GM23338 (cell line): ENCODE measurements around the gene CTU2. TPM values are rescaled to one million over a fixed set of nuclear protein-coding genes. Genes with fewer than 3 reads are reported as not detected.
A peak's percentile ranks its signal among the peaks of the same experiment; 100 is the strongest.

Experiments
- ATAC-seq: fragments of 200-7000 bp; cut with Tn5 transposase; 3 replicates; pipeline ENCODE4 v1.9.1; 2020
- DNase-seq: peaks from one replicate; pipeline ENCODE4 v3.0.0-alpha.2; 2015; ENCODE audit warnings: low spot score
- H2AFZ ChIP-seq: fragments of 200-600 bp; sonication (generic); 2 replicates; pipeline ENCODE4 v1.8.0; 2016; ENCODE audit warnings: antibody characterized with exemption, mild to moderate bottlenecking, moderate library complexity
- H3F3A ChIP-seq: fragments of 200-600 bp; sonication (generic); replicated peaks from 2 replicates; pipeline ENCODE4 v1.8.0; 2017; ENCODE audit warnings: antibody characterized with exemption, mixed run types, low read depth
- H3K27ac ChIP-seq: fragments of 200-600 bp; sonication (generic); 2 replicates; pipeline ENCODE4 v1.6.1; 2016; ENCODE audit warnings: low read depth
- H3K27me3 ChIP-seq: fragments of 200-600 bp; sonication (generic); 2 replicates; pipeline ENCODE4 v1.8.0; 2016; ENCODE audit warnings: mild to moderate bottlenecking, mixed run types, moderate library complexity; ENCODE audit not compliant: insufficient read depth
- H3K36me3 ChIP-seq: fragments of 200-600 bp; sonication (generic); 2 replicates; pipeline ENCODE4 v1.8.0; 2016; ENCODE audit warnings: mild to moderate bottlenecking; ENCODE audit not compliant: insufficient read depth
- H3K4me1 ChIP-seq: fragments of 200-600 bp; sonication (generic); 2 replicates; pipeline ENCODE4 v1.8.0; 2016; ENCODE audit warnings: mild to moderate bottlenecking, moderate library complexity; ENCODE audit not compliant: insufficient read depth
- H3K4me2 ChIP-seq: fragments of 200-600 bp; sonication (generic); 2 replicates; pipeline ENCODE4 v1.7.1; 2017; ENCODE audit warnings: mixed run types
- H3K4me3 ChIP-seq: fragments of 200-600 bp; sonication (generic); 2 replicates; pipeline ENCODE4 v1.6.1; 2016; ENCODE audit warnings: mixed run types
- H3K79me2 ChIP-seq: fragments of 200-600 bp; sonication (generic); replicated peaks from 2 replicates; pipeline ENCODE4 v1.8.0; 2017; ENCODE audit warnings: mild to moderate bottlenecking; ENCODE audit not compliant: insufficient read depth
- H3K9me2 ChIP-seq: fragments of 200-600 bp; sonication (generic); 2 replicates; pipeline ENCODE4 v1.8.0; 2017; ENCODE audit not compliant: insufficient read depth
- H4K20me1 ChIP-seq: fragments of 200-600 bp; sonication (generic); replicated peaks from 2 replicates; pipeline ENCODE4 v1.8.0; 2017; ENCODE audit warnings: mild to moderate bottlenecking; ENCODE audit not compliant: insufficient read depth
- H3K27ac Mint-ChIP-seq: 2 replicates; pipeline ENCODE4 v1.8.0; 2020; ENCODE audit warnings: inconsistent platforms, mild to moderate bottlenecking, moderate library complexity, mixed read lengths
- H3K27me3 Mint-ChIP-seq: 3 replicates; pipeline ENCODE4 v1.8.0; 2022; ENCODE audit warnings: low read depth, mild to moderate bottlenecking, moderate library complexity, mixed read lengths, inconsistent platforms; ENCODE audit not compliant: insufficient read depth, poor library complexity
- H3K36me3 Mint-ChIP-seq: 3 replicates; pipeline ENCODE4 v1.8.0; 2021; ENCODE audit warnings: low read depth, mild to moderate bottlenecking, inconsistent platforms, moderate library complexity, mixed read lengths
- H3K4me1 Mint-ChIP-seq: 3 replicates; pipeline ENCODE4 v1.8.0; 2020; ENCODE audit warnings: mild to moderate bottlenecking, inconsistent platforms, mixed read lengths
- H3K4me3 Mint-ChIP-seq: 3 replicates; pipeline ENCODE4 v1.8.0; 2021; ENCODE audit warnings: moderate library complexity, mild to moderate bottlenecking, inconsistent platforms, mixed read lengths
- H3K9me3 Mint-ChIP-seq: 3 replicates; pipeline ENCODE4 v1.8.0; 2020; ENCODE audit warnings: moderate library complexity, mild to moderate bottlenecking, inconsistent platforms, mixed read lengths
- CREB1 ChIP-seq: fragments of 250-450 bp; sonication (Bioruptor Pico); IDR thresholded peaks from 2 replicates; pipeline ENCODE4 v1.5.0; 2020; ENCODE audit warnings: low read depth, mild to moderate bottlenecking, moderate library complexity
- POLR2AphosphoS5 ChIP-seq: IDR thresholded peaks from 2 replicates; pipeline ENCODE4 v1.6.1; 2016; ENCODE audit warnings: antibody characterized with exemption, low read depth
- ZNF114 ChIP-seq: fragments of 250-450 bp; sonication (Bioruptor Pico); IDR thresholded peaks from 2 replicates; pipeline ENCODE4 v1.5.0; 2020; ENCODE audit warnings: mild to moderate bottlenecking, moderate library complexity
- ZNF331 ChIP-seq: fragments of 250-450 bp; sonication (Bioruptor Pico); IDR thresholded peaks from 2 replicates; pipeline ENCODE4 v1.5.0; 2020; ENCODE audit warnings: low read depth, mild to moderate bottlenecking, moderate library complexity
- polyA plus RNA-seq: library from polyadenylated mRNA; unstranded; fragments of >200 nt; fragmentation: Nextera tagmentation; extraction: Ambion mirVana; gene quantifications from 2 replicates; pipeline ENCODE4 v1.2.1, GENCODE V29; 2016
- total RNA-seq: library from RNA; depleted of rRNA; stranded (reverse); fragments of >200 nt; shearing (Covaris generic); gene quantifications from 2 replicates; pipeline ENCODE4 v1.2.3, GENCODE V29; 2014
- TF ChIP-seq, protein P1 (sequence below): IDR thresholded peaks from one replicate; pipeline ENCODE4 v1.6.1; 2018; ENCODE audit warnings: antibody characterized with exemption; ENCODE audit not compliant: unreplicated experiment
- TF ChIP-seq, protein P2 (sequence below), 2 experiments: fragments of 200-600 bp in 1 of 2; sonication (generic) in 1 of 2; conservative IDR thresholded peaks; 2 replicates each; pipeline versions ENCODE4 v1.5.1 to v1.6.1; 2016 to 2017; ENCODE audit warnings: antibody characterized with exemption in 2 of 2, low read depth in 2 of 2, mild to moderate bottlenecking in 2 of 2, moderate library complexity in 1 of 2

Gene CTU2
- total and polyA plus RNA-seq, 2 experiments from 2014 or later: 22.3 to 25.7 TPM

GRCh38 chr16:88686439-88687253, 19.7 kb upstream of the CTU2 start, which contains the start of gene SNAI3:
Gene SNAI3, minus strand, starts transcription at chr16:88686507. Its CDS starts 101 bp downstream, at chr16:88686406.
- Histone ChIP-seq H3K4me3 (peak within 1 kb of the TSS; percentile 96), H3K27ac (no peak within 1 kb of the TSS), H3F3A (0 out of 2 replicates have a peak, but pooled peaks cover 6% of the 10 kb centered on the region), H3K36me3 (no peaks in the 10 kb centered on the region), H4K20me1 (0 out of 2 replicates have a peak, but pooled peaks cover 3% of the 10 kb centered on the region), H3K4me2 (peak within 1 kb of the TSS; percentile 97), H3K27me3 (peaks cover 10% of the 10 kb centered on the region), H3K9me2 (no peaks in the 10 kb centered on the region), H3K4me1 (peaks cover 9% of the 10 kb centered on the region), H2AFZ (peak within 1 kb of the TSS; percentile 94), H3K79me2 (peaks cover 4% of the 10 kb centered on the region)
- no peak for TF ChIP-seq CREB1 (CRISPR knock-in tag)
- TF ChIP-seq, protein P1, sequence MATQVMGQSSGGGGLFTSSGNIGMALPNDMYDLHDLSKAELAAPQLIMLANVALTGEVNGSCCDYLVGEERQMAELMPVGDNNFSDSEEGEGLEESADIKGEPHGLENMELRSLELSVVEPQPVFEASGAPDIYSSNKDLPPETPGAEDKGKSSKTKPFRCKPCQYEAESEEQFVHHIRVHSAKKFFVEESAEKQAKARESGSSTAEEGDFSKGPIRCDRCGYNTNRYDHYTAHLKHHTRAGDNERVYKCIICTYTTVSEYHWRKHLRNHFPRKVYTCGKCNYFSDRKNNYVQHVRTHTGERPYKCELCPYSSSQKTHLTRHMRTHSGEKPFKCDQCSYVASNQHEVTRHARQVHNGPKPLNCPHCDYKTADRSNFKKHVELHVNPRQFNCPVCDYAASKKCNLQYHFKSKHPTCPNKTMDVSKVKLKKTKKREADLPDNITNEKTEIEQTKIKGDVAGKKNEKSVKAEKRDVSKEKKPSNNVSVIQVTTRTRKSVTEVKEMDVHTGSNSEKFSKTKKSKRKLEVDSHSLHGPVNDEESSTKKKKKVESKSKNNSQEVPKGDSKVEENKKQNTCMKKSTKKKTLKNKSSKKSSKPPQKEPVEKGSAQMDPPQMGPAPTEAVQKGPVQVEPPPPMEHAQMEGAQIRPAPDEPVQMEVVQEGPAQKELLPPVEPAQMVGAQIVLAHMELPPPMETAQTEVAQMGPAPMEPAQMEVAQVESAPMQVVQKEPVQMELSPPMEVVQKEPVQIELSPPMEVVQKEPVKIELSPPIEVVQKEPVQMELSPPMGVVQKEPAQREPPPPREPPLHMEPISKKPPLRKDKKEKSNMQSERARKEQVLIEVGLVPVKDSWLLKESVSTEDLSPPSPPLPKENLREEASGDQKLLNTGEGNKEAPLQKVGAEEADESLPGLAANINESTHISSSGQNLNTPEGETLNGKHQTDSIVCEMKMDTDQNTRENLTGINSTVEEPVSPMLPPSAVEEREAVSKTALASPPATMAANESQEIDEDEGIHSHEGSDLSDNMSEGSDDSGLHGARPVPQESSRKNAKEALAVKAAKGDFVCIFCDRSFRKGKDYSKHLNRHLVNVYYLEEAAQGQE: no peak
- no peak for TF ChIP-seq ZNF331 (CRISPR knock-in tag)
- no peak for TF ChIP-seq ZNF114
- TF ChIP-seq, protein P2, sequence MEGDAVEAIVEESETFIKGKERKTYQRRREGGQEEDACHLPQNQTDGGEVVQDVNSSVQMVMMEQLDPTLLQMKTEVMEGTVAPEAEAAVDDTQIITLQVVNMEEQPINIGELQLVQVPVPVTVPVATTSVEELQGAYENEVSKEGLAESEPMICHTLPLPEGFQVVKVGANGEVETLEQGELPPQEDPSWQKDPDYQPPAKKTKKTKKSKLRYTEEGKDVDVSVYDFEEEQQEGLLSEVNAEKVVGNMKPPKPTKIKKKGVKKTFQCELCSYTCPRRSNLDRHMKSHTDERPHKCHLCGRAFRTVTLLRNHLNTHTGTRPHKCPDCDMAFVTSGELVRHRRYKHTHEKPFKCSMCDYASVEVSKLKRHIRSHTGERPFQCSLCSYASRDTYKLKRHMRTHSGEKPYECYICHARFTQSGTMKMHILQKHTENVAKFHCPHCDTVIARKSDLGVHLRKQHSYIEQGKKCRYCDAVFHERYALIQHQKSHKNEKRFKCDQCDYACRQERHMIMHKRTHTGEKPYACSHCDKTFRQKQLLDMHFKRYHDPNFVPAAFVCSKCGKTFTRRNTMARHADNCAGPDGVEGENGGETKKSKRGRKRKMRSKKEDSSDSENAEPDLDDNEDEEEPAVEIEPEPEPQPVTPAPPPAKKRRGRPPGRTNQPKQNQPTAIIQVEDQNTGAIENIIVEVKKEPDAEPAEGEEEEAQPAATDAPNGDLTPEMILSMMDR (conservative IDR thresholded peaks at IDR 0.05; ENCODE audit: low read depth in 2 of 2): no peak
- TF ChIP-seq POLR2AphosphoS5: peak; percentile 62
- Mint-ChIP-seq H3K27ac (no peak within 1 kb of the TSS), H3K4me1 (peaks cover 15% of the 10 kb centered on the region), H3K27me3 (peaks cover 35% of the 10 kb centered on the region), H3K4me3 (peak within 1 kb of the TSS; percentile 74), H3K36me3 (no peaks in the 10 kb centered on the region), H3K9me3 (no peaks in the 10 kb centered on the region)
- DNase-seq (peak; percentile 96), ATAC-seq (peak; percentile 85)

- Mint-ChIP-seq H3K9me3 (no peaks in the 10 kb centered on the region), H3K4me3 (no peak overlapping the region; the same call in 1 of the 3 replicates), H3K36me3 (no peaks in the 10 kb centered on the region), H3K4me1 (peaks cover 15% of the 10 kb centered on the region), H3K27ac (no peak overlapping the region), H3K27me3 (peaks cover 31% of the 10 kb centered on the region)
- no peak for ATAC-seq
- peaks cover 4% of the 10 kb centered on the region for H3K79me2 ChIP-seq
- no peaks in the 10 kb centered on the region for H3K36me3 ChIP-seq
- TF ChIP-seq ZNF114: no peak
- H3K27ac ChIP-seq: no peak overlapping the region
- no peak overlapping the region for H2AFZ ChIP-seq
- H3K4me3 ChIP-seq: peak overlapping the region; percentile 96; the same call in 1 of the 2 replicates
- DNase-seq: no peak
- 0 out of 2 replicates have a peak, but pooled peaks cover 6% of the 10 kb centered on the region for H3F3A ChIP-seq
- peaks cover 9% of the 10 kb centered on the region for H3K4me1 ChIP-seq
- no peaks in the 10 kb centered on the region for H3K9me2 ChIP-seq
- H4K20me1 ChIP-seq: no peaks in the 10 kb centered on the region
- H3K27me3 ChIP-seq: peaks cover 10% of the 10 kb centered on the region
- peak overlapping the region; percentile 97; the same call in 1 of the 2 replicates for H3K4me2 ChIP-seq
Observed at GRCh38 chr16:88687254-88687576, 19.1 kb upstream of the CTU2 start.
